DMS 273 (cell line): ENCODE results near the gene COPZ2.
"Not testable (repeated sequence)": the region's sequence is repeated elsewhere in the genome, so short reads cannot be mapped to it uniquely, and the experiment has no call there.

Experiments used
- DNase-seq: peaks from one replicate; lab custom pipeline; 2025; ENCODE audit not compliant: unreplicated experiment; lab: John Stamatoyannopoulos, UW

The COPZ2 gene

GRCh38 chr17:48031966-48032365, 5.6 kb downstream of the COPZ2 start:
- DNase-seq, result no peak

- no peak for DNase-seq
Observed at GRCh38 chr17:48030531-48030930, 7.1 kb downstream of the COPZ2 start.

GRCh38 chr17:48028736-48029135, 8.9 kb downstream of the COPZ2 start:
- no peak for DNase-seq

- no peak for DNase-seq
Observed at GRCh38 chr17:48027322-48027981, 10.1 kb downstream of the COPZ2 start.

GRCh38 chr17:48026502-48027321, 10.9 kb downstream of the COPZ2 start:
- peak; percentile 96 for DNase-seq

GRCh38 chr17:48025904-48026501, 11.6 kb downstream of the COPZ2 start:
- DNase-seq, result no peak

GRCh38 chr17:48025040-48025903, 12.3 kb downstream of the COPZ2 start:
- peak; percentile 98 for DNase-seq

- DNase-seq, result peak; percentile 84
Observed at GRCh38 chr17:48024149-48025039, 13.2 kb downstream of the COPZ2 start.

GRCh38 chr17:48023400-48024148, 14.0 kb downstream of the COPZ2 start:
- peak; percentile 96 for DNase-seq

- no peak for DNase-seq
Observed at GRCh38 chr17:48022901-48023300, 14.7 kb downstream of the COPZ2 start.

- no peak for DNase-seq
Observed at GRCh38 chr17:48021934-48022333, 15.7 kb downstream of the COPZ2 start.

- DNase-seq, result not testable (repeated sequence)
Observed at GRCh38 chr17:48017817-48018158, 19.8 kb downstream of the COPZ2 start.

GRCh38 chr17:48016112-48016511, 21.5 kb downstream of the COPZ2 start:
- DNase-seq, result no peak

- DNase-seq, result peak; percentile 74
Observed at GRCh38 chr17:48014595-48015111, 22.9 kb downstream of the COPZ2 start.

GRCh38 chr17:48013876-48014594, 23.6 kb downstream of the COPZ2 start:
- DNase-seq, result peak; percentile 73

GRCh38 chr17:48012654-48013053, 24.9 kb downstream of the COPZ2 start:
- DNase-seq, result peak; percentile 70

GRCh38 chr17:48012151-48012520, 25.5 kb downstream of the COPZ2 start:
- DNase-seq, result peak; percentile 98

GRCh38 chr17:48011405-48012150, 26.0 kb downstream of the COPZ2 start:
- peak; percentile 85 for DNase-seq
